GM18508 (cell line): Measurements from ENCODE around the gene DPPA2.
"Not testable (repeated sequence)": the region's sequence is repeated elsewhere in the genome, so short reads cannot be mapped to it uniquely, and the experiment has no call there.

Experiments used
- ATAC-seq: cut with Tn5 transposase; IDR thresholded peaks from one replicate; pipeline ENCODE4 v1.9.1; 2021; ENCODE audit warnings: moderate number of reproducible peaks; ENCODE audit not compliant: insufficient read depth, unreplicated experiment

DPPA2 gene

GRCh38 chr3:109316162-109316730 lies at the start of gene DPPA2:
Gene DPPA2, minus strand, starts transcription at chr3:109316517. Its CDS starts 1,975 bp downstream, at chr3:109314542.
- ATAC-seq = no peak

GRCh38 chr3:109364088-109364487 lies 47.8 kb upstream of the DPPA2 start:
- no peak for ATAC-seq

GRCh38 chr3:109363634-109364033 lies 47.3 kb upstream of the DPPA2 start:
- no peak for ATAC-seq

- no peak for ATAC-seq
Measured at GRCh38 chr3:109362823-109363222, 46.5 kb upstream of the DPPA2 start.

- not testable (repeated sequence) for ATAC-seq
Measured at GRCh38 chr3:109358809-109359208, 42.5 kb upstream of the DPPA2 start.

- ATAC-seq = no peak
Measured at GRCh38 chr3:109356442-109357155, 40.3 kb upstream of the DPPA2 start.

- no peak for ATAC-seq
Measured at GRCh38 chr3:109355625-109356441, 39.5 kb upstream of the DPPA2 start.

- ATAC-seq = no peak
Measured at GRCh38 chr3:109353057-109353456, 36.7 kb upstream of the DPPA2 start.

- no peak for ATAC-seq
Measured at GRCh38 chr3:109351231-109351630, 34.9 kb upstream of the DPPA2 start.

GRCh38 chr3:109346770-109347295 lies 30.5 kb upstream of the DPPA2 start:
- ATAC-seq = no peak

- no peak for ATAC-seq
Measured at GRCh38 chr3:109346099-109346498, 29.8 kb upstream of the DPPA2 start.

- no peak for ATAC-seq
Measured at GRCh38 chr3:109339714-109340648, 23.7 kb upstream of the DPPA2 start.

GRCh38 chr3:109339197-109339596 lies 22.9 kb upstream of the DPPA2 start:
- ATAC-seq = no peak

- ATAC-seq = no peak
Measured at GRCh38 chr3:109338322-109338721, 22.0 kb upstream of the DPPA2 start.

GRCh38 chr3:109337393-109337792 lies 21.1 kb upstream of the DPPA2 start, which contains the start of gene DPPA4:
Gene DPPA4, minus strand, starts transcription at chr3:109337546. Its CDS starts 29 bp downstream, at chr3:109337517.
- ATAC-seq = no peak

GRCh38 chr3:109336291-109336861 lies 20.1 kb upstream of the DPPA2 start:
- no peak for ATAC-seq

GRCh38 chr3:109334572-109334971 lies 18.3 kb upstream of the DPPA2 start:
- ATAC-seq = no peak

- ATAC-seq = no peak
Measured at GRCh38 chr3:109331692-109332091, 15.4 kb upstream of the DPPA2 start.

GRCh38 chr3:109330405-109330804 lies 14.1 kb upstream of the DPPA2 start:
- no peak for ATAC-seq
